Ammon's horn (tissue), 1 donor: ENCODE data around the gene TNRC18.
"Not testable (repeated sequence)": the region's sequence is repeated elsewhere in the genome, so short reads cannot be mapped to it uniquely, and the experiment has no call there.

ENCODE experiments used
- DNase-seq: peaks from one replicate; pipeline ENCODE4 v3.0.0-alpha.2; 2016; ENCODE audit warnings: low spot score

The TNRC18 gene

GRCh38 chr7:5315761-5316160, 107.9 kb downstream of the TNRC18 start:
- DNase-seq = no peak

GRCh38 chr7:5314864-5315263, 108.8 kb downstream of the TNRC18 start:
- DNase-seq = no peak

- not testable (repeated sequence) for DNase-seq
Measured at GRCh38 chr7:5313076-5313885, 110.4 kb downstream of the TNRC18 start.

- not testable (repeated sequence) for DNase-seq
Measured at GRCh38 chr7:5312276-5313070, 111.2 kb downstream of the TNRC18 start.

GRCh38 chr7:5310822-5311405, 112.7 kb downstream of the TNRC18 start:
- no peak for DNase-seq

- DNase-seq = no peak
Measured at GRCh38 chr7:5309146-5309545, 114.5 kb downstream of the TNRC18 start.

GRCh38 chr7:5307221-5308142, 116.2 kb downstream of the TNRC18 start:
- DNase-seq = not testable (repeated sequence)

- DNase-seq = not testable (repeated sequence)
Measured at GRCh38 chr7:5305050-5305449, 118.6 kb downstream of the TNRC18 start.

- DNase-seq = no peak
Measured at GRCh38 chr7:5303591-5304505, 119.8 kb downstream of the TNRC18 start.

GRCh38 chr7:5303061-5303460, 120.6 kb downstream of the TNRC18 start:
- DNase-seq = no peak

GRCh38 chr7:5302577-5302976, 121.1 kb downstream of the TNRC18 start:
- DNase-seq = no peak

GRCh38 chr7:5300366-5300765, 123.3 kb downstream of the TNRC18 start:
- DNase-seq = no peak

GRCh38 chr7:5296611-5297226, 126.9 kb downstream of the TNRC18 start:
- no peak for DNase-seq

GRCh38 chr7:5296015-5296610, 127.5 kb downstream of the TNRC18 start:
- no peak for DNase-seq

GRCh38 chr7:5295039-5296014, 128.3 kb downstream of the TNRC18 start:
- no peak for DNase-seq

- no peak for DNase-seq
Measured at GRCh38 chr7:5294169-5294987, 129.3 kb downstream of the TNRC18 start.

GRCh38 chr7:5291711-5292335, 131.8 kb downstream of the TNRC18 start:
- DNase-seq = not testable (repeated sequence)
